K562 (cell line): ENCODE results near the gene CHST14.

Source experiments
- NRF1 ChIP-seq, 2 experiments: fragments of 450-650 bp; IDR thresholded peaks in 1 of 2; conservative IDR thresholded peaks in 1 of 2; 2 replicates each; pipeline ENCODE4 v1.6.1; 2014; ENCODE audit warnings: mild to moderate bottlenecking in 2 of 2
- PCBP2 ChIP-seq: fragments of 200-400 bp; formaldehyde crosslinking; IDR thresholded peaks from 2 replicates; pipeline ENCODE4 v1.6.1; 2018; ENCODE audit warnings: low read length, low read depth, mild to moderate bottlenecking, moderate library complexity; ENCODE audit not compliant: poor library complexity, severe bottlenecking
- PHF8 ChIP-seq: fragments of 200-600 bp; sonication (generic); IDR thresholded peaks from 2 replicates; pipeline ENCODE4 v1.6.1; 2012; ENCODE audit warnings: mixed run types, mild to moderate bottlenecking, inconsistent platforms, low read length, moderate library complexity, borderline replicate concordance
- SMC3 ChIP-seq: conservative IDR thresholded peaks from 2 replicates; pipeline ENCODE4 v1.6.1; 2011; ENCODE audit warnings: low read depth, low read length, improper control_type of control experiment; ENCODE audit not compliant: insufficient read depth
- TF ChIP-seq, protein P1 (sequence below), 3 experiments: IDR thresholded peaks in 2 of 3; conservative IDR thresholded peaks in 1 of 3; 2 replicates each; pipeline ENCODE4 v1.5.1; 2011 to 2012; ENCODE audit warnings: low read length in 3 of 3, mild to moderate bottlenecking in 3 of 3, control low read depth in 2 of 3, improper control_type of control experiment in 1 of 3, inconsistent platforms in 1 of 3, low read depth in 1 of 3, mixed read lengths in 1 of 3, moderate library complexity in 1 of 3; ENCODE audit not compliant: insufficient read depth in 2 of 3

DNA sequence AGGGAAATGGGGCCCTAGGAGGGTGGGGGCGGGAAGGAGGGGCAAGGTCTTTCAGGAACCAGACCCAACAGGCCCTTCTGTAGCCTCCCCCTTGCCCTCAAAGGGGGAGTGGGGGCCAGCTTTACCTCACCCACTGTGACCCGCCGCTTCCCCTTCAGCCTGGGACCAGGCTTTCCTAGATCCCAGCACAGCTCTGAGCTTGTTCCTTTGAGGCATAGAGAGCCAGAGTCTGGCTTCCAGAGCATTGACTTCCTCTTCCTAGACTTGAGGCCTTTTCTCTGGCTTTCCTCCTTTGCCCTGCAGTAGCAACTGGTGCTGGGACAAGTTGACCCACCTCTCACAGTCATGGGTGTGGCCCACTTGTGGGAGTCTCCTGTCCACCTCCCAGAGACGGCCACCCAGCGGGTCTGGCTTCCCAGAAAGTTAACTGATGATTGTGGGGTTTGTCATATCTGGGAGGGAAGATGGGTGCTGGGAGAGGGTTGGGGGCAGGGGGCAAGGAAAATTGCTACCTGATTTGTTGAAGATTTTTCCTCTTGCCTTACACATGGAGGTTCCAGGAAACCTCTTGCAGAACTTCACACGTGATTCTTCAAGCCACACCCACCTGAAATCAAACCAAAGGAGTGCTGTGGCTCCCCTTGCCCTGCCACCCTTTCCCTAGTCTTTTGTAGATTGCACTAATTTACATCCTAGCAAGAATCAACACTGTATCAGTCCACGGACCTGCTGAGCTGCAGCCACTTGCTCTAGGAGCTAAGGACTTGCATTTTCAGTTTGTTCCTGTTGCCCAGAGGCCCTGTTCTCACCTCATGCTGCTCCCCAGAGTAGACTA is 4.1 kb upstream of the CHST14 start:
- TF ChIP-seq PCBP2, result no peak
- no peak for TF ChIP-seq PHF8
- no peak for TF ChIP-seq SMC3
- TF ChIP-seq, protein P1, sequence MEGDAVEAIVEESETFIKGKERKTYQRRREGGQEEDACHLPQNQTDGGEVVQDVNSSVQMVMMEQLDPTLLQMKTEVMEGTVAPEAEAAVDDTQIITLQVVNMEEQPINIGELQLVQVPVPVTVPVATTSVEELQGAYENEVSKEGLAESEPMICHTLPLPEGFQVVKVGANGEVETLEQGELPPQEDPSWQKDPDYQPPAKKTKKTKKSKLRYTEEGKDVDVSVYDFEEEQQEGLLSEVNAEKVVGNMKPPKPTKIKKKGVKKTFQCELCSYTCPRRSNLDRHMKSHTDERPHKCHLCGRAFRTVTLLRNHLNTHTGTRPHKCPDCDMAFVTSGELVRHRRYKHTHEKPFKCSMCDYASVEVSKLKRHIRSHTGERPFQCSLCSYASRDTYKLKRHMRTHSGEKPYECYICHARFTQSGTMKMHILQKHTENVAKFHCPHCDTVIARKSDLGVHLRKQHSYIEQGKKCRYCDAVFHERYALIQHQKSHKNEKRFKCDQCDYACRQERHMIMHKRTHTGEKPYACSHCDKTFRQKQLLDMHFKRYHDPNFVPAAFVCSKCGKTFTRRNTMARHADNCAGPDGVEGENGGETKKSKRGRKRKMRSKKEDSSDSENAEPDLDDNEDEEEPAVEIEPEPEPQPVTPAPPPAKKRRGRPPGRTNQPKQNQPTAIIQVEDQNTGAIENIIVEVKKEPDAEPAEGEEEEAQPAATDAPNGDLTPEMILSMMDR (IDR thresholded peaks at IDR 0.05 in 2 of 3, conservative IDR thresholded peaks at IDR 0.05 in 1 of 3; ENCODE audit: insufficient read depth in 2 of 3, low read depth in 1 of 3, low read length in 3 of 3), result no peak
- TF ChIP-seq NRF1 (conservative IDR thresholded peaks at IDR 0.05 in 1 of 2, IDR thresholded peaks at IDR 0.05 in 1 of 2), result no peak
